HEK293 (cell line): Measurements from ENCODE around the gene ZNF540.

ENCODE experiments used
- EGR2 ChIP-seq: fragments of 450-650 bp; formaldehyde crosslinking; IDR thresholded peaks from 2 replicates; pipeline ENCODE4 v1.5.1; 2016; ENCODE audit warnings: low read depth, missing biosample characterization, missing genetic modification characterization
- GLIS2 ChIP-seq: fragments of 450-650 bp; formaldehyde crosslinking; IDR thresholded peaks from 2 replicates; pipeline ENCODE4 v1.5.1; 2016; ENCODE audit warnings: missing biosample characterization, missing genetic modification characterization
- KLF16 ChIP-seq: fragments of 450-650 bp; formaldehyde crosslinking; IDR thresholded peaks from 2 replicates; pipeline ENCODE4 v1.5.1; 2017; ENCODE audit warnings: missing biosample characterization, missing genetic modification characterization
- KLF8 ChIP-seq: fragments of 450-650 bp; formaldehyde crosslinking; IDR thresholded peaks from 2 replicates; pipeline ENCODE4 v1.5.1; 2016; ENCODE audit warnings: missing biosample characterization, missing genetic modification characterization
- OVOL3 ChIP-seq: fragments of 450-650 bp; formaldehyde crosslinking; IDR thresholded peaks from 2 replicates; pipeline ENCODE4 v1.5.1; 2016; ENCODE audit warnings: missing biosample characterization, missing genetic modification characterization
- REPIN1 ChIP-seq: fragments of 450-650 bp; formaldehyde crosslinking; IDR thresholded peaks from 2 replicates; pipeline ENCODE4 v1.5.1; 2017; ENCODE audit warnings: missing biosample characterization, missing genetic modification characterization, low read depth
- SETDB1 ChIP-seq: IDR thresholded peaks from one replicate; pipeline ENCODE4 v1.6.1; 2017; ENCODE audit warnings: mild to moderate bottlenecking, low read length, moderate library complexity, mixed read lengths; ENCODE audit not compliant: insufficient read length
- WT1 ChIP-seq: fragments of 450-650 bp; formaldehyde crosslinking; IDR thresholded peaks from 2 replicates; pipeline ENCODE4 v1.5.1; 2016; ENCODE audit warnings: missing biosample characterization, missing genetic modification characterization
- ZBTB48 ChIP-seq: fragments of 450-650 bp; formaldehyde crosslinking; IDR thresholded peaks from 2 replicates; pipeline ENCODE4 v1.5.1; 2016; ENCODE audit warnings: missing biosample characterization, missing genetic modification characterization
- ZNF155 ChIP-seq: fragments of 450-650 bp; formaldehyde crosslinking; IDR thresholded peaks from 2 replicates; pipeline ENCODE4 v1.5.1; 2016; ENCODE audit warnings: missing biosample characterization, missing genetic modification characterization
- ZNF23 ChIP-seq: fragments of 450-650 bp; formaldehyde crosslinking; IDR thresholded peaks from 2 replicates; pipeline ENCODE4 v1.5.1; 2016; ENCODE audit warnings: missing biosample characterization, missing genetic modification characterization, borderline replicate concordance
- ZNF394 ChIP-seq: fragments of 450-650 bp; formaldehyde crosslinking; IDR thresholded peaks from 2 replicates; pipeline ENCODE4 v1.5.1; 2016; ENCODE audit warnings: missing biosample characterization, missing genetic modification characterization, mild to moderate bottlenecking, moderate library complexity, borderline replicate concordance
- ZNF549 ChIP-seq: fragments of 450-650 bp; IDR thresholded peaks from 2 replicates; pipeline ENCODE4 v1.5.1; 2018; ENCODE audit warnings: missing biosample characterization, missing genetic modification characterization, mild to moderate bottlenecking, inconsistent platforms, moderate library complexity
- ZNF561 ChIP-seq: fragments of 450-650 bp; IDR thresholded peaks from 2 replicates; pipeline ENCODE4 v1.5.1; 2018; ENCODE audit warnings: missing biosample characterization, missing genetic modification characterization, borderline replicate concordance
- ZNF585B ChIP-seq: fragments of 450-650 bp; formaldehyde crosslinking; IDR thresholded peaks from 2 replicates; pipeline ENCODE4 v1.5.1; 2016; ENCODE audit warnings: missing biosample characterization, missing genetic modification characterization
- ZNF600 ChIP-seq: fragments of 450-650 bp; formaldehyde crosslinking; IDR thresholded peaks from 2 replicates; pipeline ENCODE4 v1.5.1; 2016; ENCODE audit warnings: missing biosample characterization, missing genetic modification characterization
- ZNF626 ChIP-seq: fragments of 450-650 bp; sonication (Bioruptor Pico); formaldehyde crosslinking; IDR thresholded peaks from 2 replicates; pipeline ENCODE4 v1.5.1; 2018; ENCODE audit warnings: missing biosample characterization, missing genetic modification characterization, inconsistent platforms
- ZNF629 ChIP-seq: fragments of 450-650 bp; formaldehyde crosslinking; IDR thresholded peaks from 2 replicates; pipeline ENCODE4 v1.5.1; 2017; ENCODE audit warnings: missing biosample characterization, missing genetic modification characterization
- ZNF654 ChIP-seq: fragments of 450-650 bp; formaldehyde crosslinking; IDR thresholded peaks from 2 replicates; pipeline ENCODE4 v1.5.1; 2016; ENCODE audit warnings: low read depth, missing biosample characterization, missing genetic modification characterization
- ZNF792 ChIP-seq: fragments of 450-650 bp; formaldehyde crosslinking; IDR thresholded peaks from 2 replicates; pipeline ENCODE4 v1.5.1; 2016; ENCODE audit warnings: missing biosample characterization, missing genetic modification characterization
- ZXDB ChIP-seq: fragments of 450-650 bp; formaldehyde crosslinking; IDR thresholded peaks from 2 replicates; pipeline ENCODE4 v1.5.1; 2016; ENCODE audit warnings: missing biosample characterization, missing genetic modification characterization
- TF ChIP-seq, protein P1 (sequence below): fragments of 450-650 bp; formaldehyde crosslinking; IDR thresholded peaks from 2 replicates; pipeline ENCODE4 v1.5.1; 2016; ENCODE audit warnings: missing biosample characterization, missing genetic modification characterization
- TF ChIP-seq, protein P2 (sequence below): fragments of 450-650 bp; formaldehyde crosslinking; IDR thresholded peaks from 2 replicates; pipeline ENCODE4 v1.5.1; 2016; ENCODE audit warnings: missing biosample characterization, missing genetic modification characterization
- TF ChIP-seq, protein P3 (sequence below): fragments of 450-650 bp; formaldehyde crosslinking; IDR thresholded peaks from 2 replicates; pipeline ENCODE4 v1.5.0; 2017; ENCODE audit warnings: missing biosample characterization, missing genetic modification characterization, borderline replicate concordance
- TF ChIP-seq, protein P4 (sequence below): fragments of 450-650 bp; formaldehyde crosslinking; IDR thresholded peaks from 2 replicates; pipeline ENCODE4 v1.5.1; 2017; ENCODE audit warnings: missing biosample characterization, missing genetic modification characterization
- TF ChIP-seq, protein P5 (sequence below): fragments of 450-650 bp; formaldehyde crosslinking; IDR thresholded peaks from 2 replicates; pipeline ENCODE4 v1.5.1; 2016; ENCODE audit warnings: missing biosample characterization, missing genetic modification characterization, borderline replicate concordance
- TF ChIP-seq, protein P6 (sequence below): fragments of 450-650 bp; formaldehyde crosslinking; IDR thresholded peaks from 2 replicates; pipeline ENCODE4 v1.5.1; 2016; ENCODE audit warnings: missing biosample characterization, missing genetic modification characterization
- TF ChIP-seq, protein P7 (sequence below): fragments of 450-650 bp; formaldehyde crosslinking; IDR thresholded peaks from 2 replicates; pipeline ENCODE4 v1.5.1; 2016; ENCODE audit warnings: missing biosample characterization, missing genetic modification characterization

The ZNF540 gene

DNA sequence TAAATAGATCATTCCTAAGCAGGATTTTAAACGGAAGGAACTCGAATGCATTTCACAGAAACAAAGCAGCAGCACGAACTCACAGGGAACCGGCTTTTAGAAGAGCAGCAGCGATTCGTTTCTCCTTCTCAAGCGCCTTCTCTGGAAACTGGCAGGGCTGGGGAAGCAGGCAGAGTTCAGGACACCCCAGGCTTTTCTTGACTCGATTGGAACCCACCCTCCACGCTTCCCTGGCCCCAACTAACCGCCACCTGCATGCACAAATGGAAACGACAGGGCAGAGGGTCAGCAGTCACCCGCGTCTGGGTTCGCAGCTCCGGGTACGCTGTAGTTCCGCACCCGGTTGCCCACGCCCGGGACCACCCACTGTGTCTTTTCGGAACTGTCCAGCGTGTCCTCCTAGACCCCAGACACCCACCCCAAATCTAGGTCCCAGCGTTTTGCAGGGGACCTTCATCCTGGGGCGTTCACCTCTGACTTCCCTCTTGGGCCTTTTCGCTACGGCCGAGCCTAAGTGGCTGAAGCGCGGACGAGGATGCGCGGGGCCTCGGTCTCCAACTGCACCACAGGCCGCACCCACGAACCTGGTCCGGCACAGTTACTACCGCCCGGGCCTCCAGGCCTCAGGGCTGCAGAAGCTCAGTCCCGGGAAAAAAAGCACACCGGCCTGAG, 60.1 kb downstream of the ZNF540 start (continued):
- TF ChIP-seq, protein P1, sequence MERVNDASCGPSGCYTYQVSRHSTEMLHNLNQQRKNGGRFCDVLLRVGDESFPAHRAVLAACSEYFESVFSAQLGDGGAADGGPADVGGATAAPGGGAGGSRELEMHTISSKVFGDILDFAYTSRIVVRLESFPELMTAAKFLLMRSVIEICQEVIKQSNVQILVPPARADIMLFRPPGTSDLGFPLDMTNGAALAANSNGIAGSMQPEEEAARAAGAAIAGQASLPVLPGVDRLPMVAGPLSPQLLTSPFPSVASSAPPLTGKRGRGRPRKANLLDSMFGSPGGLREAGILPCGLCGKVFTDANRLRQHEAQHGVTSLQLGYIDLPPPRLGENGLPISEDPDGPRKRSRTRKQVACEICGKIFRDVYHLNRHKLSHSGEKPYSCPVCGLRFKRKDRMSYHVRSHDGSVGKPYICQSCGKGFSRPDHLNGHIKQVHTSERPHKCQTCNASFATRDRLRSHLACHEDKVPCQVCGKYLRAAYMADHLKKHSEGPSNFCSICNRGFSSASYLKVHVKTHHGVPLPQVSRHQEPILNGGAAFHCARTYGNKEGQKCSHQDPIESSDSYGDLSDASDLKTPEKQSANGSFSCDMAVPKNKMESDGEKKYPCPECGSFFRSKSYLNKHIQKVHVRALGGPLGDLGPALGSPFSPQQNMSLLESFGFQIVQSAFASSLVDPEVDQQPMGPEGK (tag by site-specific recombination) = no peak; the same call in 1 of the 2 replicates
- TF ChIP-seq ZNF561 (tag by site-specific recombination) (no peak; the same call in 1 of the 2 replicates), ZNF155 (tag by site-specific recombination) (no peak), SETDB1 (no peak), KLF8 (tag by site-specific recombination) (peak; percentile 77), ZNF626 (peak; percentile 18; the same call in 1 of the 2 replicates), ZNF23 (tag by site-specific recombination) (no peak; the same call in 1 of the 2 replicates), ZNF585B (tag by site-specific recombination) (no peak), ZNF629 (tag by site-specific recombination) (no peak; the same call in 1 of the 2 replicates), ZXDB (tag by site-specific recombination) (peak; percentile 91; the same call in 1 of the 2 replicates), ZNF549 (tag by site-specific recombination) (no peak), EGR2 (tag by site-specific recombination) (peak; percentile 58), ZNF792 (tag by site-specific recombination) (peak; percentile 87; the same call in 1 of the 2 replicates), WT1 (tag by site-specific recombination) (no peak), ZNF600 (tag by site-specific recombination) (peak; percentile 98), ZBTB48 (tag by site-specific recombination) (peak; percentile 59), ZNF394 (tag by site-specific recombination) (no peak), KLF16 (tag by site-specific recombination) (peak; percentile 85; the same call in 1 of the 2 replicates), GLIS2 (peak; percentile 18; the same call in 1 of the 2 replicates), ZNF654 (tag by site-specific recombination) (no peak), REPIN1 (no peak), OVOL3 (tag by site-specific recombination) (no peak)
- TF ChIP-seq, protein P2, sequence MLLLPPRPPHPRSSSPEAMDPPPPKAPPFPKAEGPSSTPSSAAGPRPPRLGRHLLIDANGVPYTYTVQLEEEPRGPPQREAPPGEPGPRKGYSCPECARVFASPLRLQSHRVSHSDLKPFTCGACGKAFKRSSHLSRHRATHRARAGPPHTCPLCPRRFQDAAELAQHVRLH (tag by site-specific recombination) = peak; percentile 69; the same call in 1 of the 2 replicates
- TF ChIP-seq, protein P3, sequence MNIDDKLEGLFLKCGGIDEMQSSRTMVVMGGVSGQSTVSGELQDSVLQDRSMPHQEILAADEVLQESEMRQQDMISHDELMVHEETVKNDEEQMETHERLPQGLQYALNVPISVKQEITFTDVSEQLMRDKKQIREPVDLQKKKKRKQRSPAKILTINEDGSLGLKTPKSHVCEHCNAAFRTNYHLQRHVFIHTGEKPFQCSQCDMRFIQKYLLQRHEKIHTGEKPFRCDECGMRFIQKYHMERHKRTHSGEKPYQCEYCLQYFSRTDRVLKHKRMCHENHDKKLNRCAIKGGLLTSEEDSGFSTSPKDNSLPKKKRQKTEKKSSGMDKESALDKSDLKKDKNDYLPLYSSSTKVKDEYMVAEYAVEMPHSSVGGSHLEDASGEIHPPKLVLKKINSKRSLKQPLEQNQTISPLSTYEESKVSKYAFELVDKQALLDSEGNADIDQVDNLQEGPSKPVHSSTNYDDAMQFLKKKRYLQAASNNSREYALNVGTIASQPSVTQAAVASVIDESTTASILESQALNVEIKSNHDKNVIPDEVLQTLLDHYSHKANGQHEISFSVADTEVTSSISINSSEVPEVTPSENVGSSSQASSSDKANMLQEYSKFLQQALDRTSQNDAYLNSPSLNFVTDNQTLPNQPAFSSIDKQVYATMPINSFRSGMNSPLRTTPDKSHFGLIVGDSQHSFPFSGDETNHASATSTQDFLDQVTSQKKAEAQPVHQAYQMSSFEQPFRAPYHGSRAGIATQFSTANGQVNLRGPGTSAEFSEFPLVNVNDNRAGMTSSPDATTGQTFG (tag by site-specific recombination) = no peak
- TF ChIP-seq, protein P4, sequence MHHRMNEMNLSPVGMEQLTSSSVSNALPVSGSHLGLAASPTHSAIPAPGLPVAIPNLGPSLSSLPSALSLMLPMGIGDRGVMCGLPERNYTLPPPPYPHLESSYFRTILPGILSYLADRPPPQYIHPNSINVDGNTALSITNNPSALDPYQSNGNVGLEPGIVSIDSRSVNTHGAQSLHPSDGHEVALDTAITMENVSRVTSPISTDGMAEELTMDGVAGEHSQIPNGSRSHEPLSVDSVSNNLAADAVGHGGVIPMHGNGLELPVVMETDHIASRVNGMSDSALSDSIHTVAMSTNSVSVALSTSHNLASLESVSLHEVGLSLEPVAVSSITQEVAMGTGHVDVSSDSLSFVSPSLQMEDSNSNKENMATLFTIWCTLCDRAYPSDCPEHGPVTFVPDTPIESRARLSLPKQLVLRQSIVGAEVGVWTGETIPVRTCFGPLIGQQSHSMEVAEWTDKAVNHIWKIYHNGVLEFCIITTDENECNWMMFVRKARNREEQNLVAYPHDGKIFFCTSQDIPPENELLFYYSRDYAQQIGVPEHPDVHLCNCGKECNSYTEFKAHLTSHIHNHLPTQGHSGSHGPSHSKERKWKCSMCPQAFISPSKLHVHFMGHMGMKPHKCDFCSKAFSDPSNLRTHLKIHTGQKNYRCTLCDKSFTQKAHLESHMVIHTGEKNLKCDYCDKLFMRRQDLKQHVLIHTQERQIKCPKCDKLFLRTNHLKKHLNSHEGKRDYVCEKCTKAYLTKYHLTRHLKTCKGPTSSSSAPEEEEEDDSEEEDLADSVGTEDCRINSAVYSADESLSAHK (tag by site-specific recombination) = no peak; the same call in 1 of the 2 replicates
- TF ChIP-seq, protein P5, sequence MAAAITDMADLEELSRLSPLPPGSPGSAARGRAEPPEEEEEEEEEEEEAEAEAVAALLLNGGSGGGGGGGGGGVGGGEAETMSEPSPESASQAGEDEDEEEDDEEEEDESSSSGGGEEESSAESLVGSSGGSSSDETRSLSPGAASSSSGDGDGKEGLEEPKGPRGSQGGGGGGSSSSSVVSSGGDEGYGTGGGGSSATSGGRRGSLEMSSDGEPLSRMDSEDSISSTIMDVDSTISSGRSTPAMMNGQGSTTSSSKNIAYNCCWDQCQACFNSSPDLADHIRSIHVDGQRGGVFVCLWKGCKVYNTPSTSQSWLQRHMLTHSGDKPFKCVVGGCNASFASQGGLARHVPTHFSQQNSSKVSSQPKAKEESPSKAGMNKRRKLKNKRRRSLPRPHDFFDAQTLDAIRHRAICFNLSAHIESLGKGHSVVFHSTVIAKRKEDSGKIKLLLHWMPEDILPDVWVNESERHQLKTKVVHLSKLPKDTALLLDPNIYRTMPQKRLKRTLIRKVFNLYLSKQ (tag by site-specific recombination) = no peak
- TF ChIP-seq, protein P6, sequence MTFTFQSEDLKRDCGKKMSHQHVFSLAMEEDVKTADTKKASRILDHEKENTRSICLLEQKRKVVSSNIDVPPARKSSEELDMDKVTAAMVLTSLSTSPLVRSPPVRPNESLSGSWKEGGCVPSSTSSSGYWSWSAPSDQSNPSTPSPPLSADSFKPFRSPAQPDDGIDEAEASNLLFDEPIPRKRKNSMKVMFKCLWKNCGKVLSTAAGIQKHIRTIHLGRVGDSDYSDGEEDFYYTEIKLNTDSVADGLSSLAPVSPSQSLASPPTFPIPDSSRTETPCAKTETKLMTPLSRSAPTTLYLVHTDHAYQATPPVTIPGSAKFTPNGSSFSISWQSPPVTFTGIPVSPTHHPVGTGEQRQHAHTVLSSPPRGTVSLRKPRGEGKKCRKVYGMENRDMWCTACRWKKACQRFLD (tag by site-specific recombination) = no peak
- TF ChIP-seq, protein P7, sequence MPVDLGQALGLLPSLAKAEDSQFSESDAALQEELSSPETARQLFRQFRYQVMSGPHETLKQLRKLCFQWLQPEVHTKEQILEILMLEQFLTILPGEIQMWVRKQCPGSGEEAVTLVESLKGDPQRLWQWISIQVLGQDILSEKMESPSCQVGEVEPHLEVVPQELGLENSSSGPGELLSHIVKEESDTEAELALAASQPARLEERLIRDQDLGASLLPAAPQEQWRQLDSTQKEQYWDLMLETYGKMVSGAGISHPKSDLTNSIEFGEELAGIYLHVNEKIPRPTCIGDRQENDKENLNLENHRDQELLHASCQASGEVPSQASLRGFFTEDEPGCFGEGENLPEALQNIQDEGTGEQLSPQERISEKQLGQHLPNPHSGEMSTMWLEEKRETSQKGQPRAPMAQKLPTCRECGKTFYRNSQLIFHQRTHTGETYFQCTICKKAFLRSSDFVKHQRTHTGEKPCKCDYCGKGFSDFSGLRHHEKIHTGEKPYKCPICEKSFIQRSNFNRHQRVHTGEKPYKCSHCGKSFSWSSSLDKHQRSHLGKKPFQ = no peak
